Sigmoid colon (tissue), 7 donors: Measurements from ENCODE around the gene SMAP2. TPM values are rescaled to one million over a fixed set of nuclear protein-coding genes. Genes with fewer than 3 reads are reported as not detected.

Experiments
- DNase-seq: peaks from one replicate; pipeline ENCODE4 v3.0.0-alpha.2; 2019
- H3K27ac ChIP-seq, 4 donors: fragments of 200-600 bp; sonication (generic); one replicate each; pipeline ENCODE4 v1.5.1; 2016 to 2019; ENCODE audit warnings: mild to moderate bottlenecking in 1 of 4
- H3K27me3 ChIP-seq, 3 donors: fragments of 200-600 bp; sonication (generic); one replicate each; pipeline ENCODE4 v1.5.1; 2019; ENCODE audit warnings: mild to moderate bottlenecking in 1 of 3
- H3K36me3 ChIP-seq, 4 donors: fragments of 200-600 bp; sonication (generic); one replicate each; pipeline ENCODE4 v1.5.1; 2016 to 2019
- H3K4me1 ChIP-seq, 4 donors: fragments of 200-600 bp; sonication (generic); one replicate each; pipeline ENCODE4 v1.5.1; 2017 to 2019
- H3K4me3 ChIP-seq, 4 donors: fragments of 200-600 bp; sonication (generic); one replicate each; pipeline ENCODE4 v1.5.1; 2017 to 2019; ENCODE audit warnings: mild to moderate bottlenecking in 2 of 4, moderate library complexity in 1 of 4
- H3K9me3 ChIP-seq, 4 donors: fragments of 200-600 bp in 3 of 4; sonication (generic) in 3 of 4; one replicate each; pipeline versions ENCODE4 v1.5.1 to v1.6.1; 2013 to 2019
- EP300 ChIP-seq, 4 donors: sonication (generic); formaldehyde crosslinking; IDR thresholded peaks; one replicate each; pipeline ENCODE4 v1.6.1; 2017; ENCODE audit warnings: antibody characterized with exemption in 4 of 4
- POLR2A ChIP-seq, 2 donors: fragments of 450-650 bp; IDR thresholded peaks; one replicate each; pipeline ENCODE4 v1.6.1; 2016; ENCODE audit warnings: antibody characterized with exemption in 2 of 2, mild to moderate bottlenecking in 2 of 2, moderate library complexity in 2 of 2
- POLR2AphosphoS5 ChIP-seq, 4 donors: sonication (generic); formaldehyde crosslinking; IDR thresholded peaks; one replicate each; pipeline ENCODE4 v1.6.1; 2017; ENCODE audit warnings: antibody characterized with exemption in 4 of 4
- WGBS, 2 donors: extraction: QIAGEN DNeasy Blood & Tissue Kit; methylation state at CpG; one replicate each; pipeline ENCODE4 v1.1.7; 2013; 5-methylcytosine and 5-hydroxymethylcytosine counted together
- intact Hi-C: fragments of 100-400 bp; cut with DNase I; formaldehyde crosslinking; loops from one replicate; pipeline ENCODE4 v1.15.1; 2023
- polyA plus RNA-seq, 3 donors: library from polyadenylated mRNA; stranded (reverse); fragments of 200-250 nt; gene quantifications; one replicate each; pipeline ENCODE4 v1.2.3, GENCODE V29; 2013
- total RNA-seq, 4 donors: library from RNA; depleted of rRNA; stranded (reverse); fragments of >200 nt; gene quantifications; one replicate each; pipeline ENCODE4 v1.1.0, GENCODE V29; 2016
- TF ChIP-seq, protein P1 (sequence below), 4 experiments: fragments of 450-650 bp in 3 of 4; fragments of 200-600 bp in 1 of 4; IDR thresholded peaks; one replicate each; pipeline ENCODE4 v1.5.1; 2016 to 2019; ENCODE audit warnings: antibody characterized with exemption in 4 of 4, mild to moderate bottlenecking in 3 of 4, moderate library complexity in 2 of 4
- donor health status: healthy with polysubstance abuse.
- donor health status: Bipolar disorder and iron deficiency.
- donor health status: healthy.

SMAP2 gene
- total and polyA plus RNA-seq, 7 donors = 20.5 to 113 (median 24.3) TPM

DNA sequence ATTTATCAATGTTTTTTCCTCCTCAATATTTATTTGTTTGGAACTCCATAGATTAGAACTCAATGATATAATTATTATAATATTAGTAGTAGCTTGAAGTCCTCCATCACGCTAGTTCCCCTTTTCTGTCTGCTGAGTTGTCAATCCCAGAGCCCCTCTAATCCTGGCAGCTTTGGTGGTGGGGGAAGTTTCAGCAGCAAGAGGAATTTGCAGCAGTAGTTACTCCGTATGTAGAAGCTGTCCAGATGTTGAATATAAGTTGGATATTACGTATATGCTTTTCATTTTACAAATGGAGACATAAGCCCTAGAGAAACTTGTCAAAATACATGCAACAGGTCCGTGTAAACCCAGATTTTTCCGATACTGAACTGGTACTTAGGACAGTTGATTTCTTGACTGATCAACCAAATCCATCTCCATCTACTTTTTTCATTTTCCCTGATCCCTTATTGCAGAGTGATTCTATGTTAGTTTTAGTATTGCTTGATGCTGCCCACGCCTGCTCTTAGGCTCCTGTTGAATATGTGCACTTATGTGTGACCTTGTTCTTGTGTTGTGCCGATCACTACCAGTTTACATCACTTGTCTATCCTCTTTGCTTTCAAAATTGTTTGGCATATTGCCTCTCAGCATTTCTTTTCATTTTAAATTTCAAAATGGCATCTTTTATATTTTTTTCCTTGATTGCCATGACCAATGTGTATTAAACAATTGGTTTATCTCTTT is 28.1 kb downstream of the SMAP2 start:
- no peak for DNase-seq
- TF ChIP-seq, protein P1, sequence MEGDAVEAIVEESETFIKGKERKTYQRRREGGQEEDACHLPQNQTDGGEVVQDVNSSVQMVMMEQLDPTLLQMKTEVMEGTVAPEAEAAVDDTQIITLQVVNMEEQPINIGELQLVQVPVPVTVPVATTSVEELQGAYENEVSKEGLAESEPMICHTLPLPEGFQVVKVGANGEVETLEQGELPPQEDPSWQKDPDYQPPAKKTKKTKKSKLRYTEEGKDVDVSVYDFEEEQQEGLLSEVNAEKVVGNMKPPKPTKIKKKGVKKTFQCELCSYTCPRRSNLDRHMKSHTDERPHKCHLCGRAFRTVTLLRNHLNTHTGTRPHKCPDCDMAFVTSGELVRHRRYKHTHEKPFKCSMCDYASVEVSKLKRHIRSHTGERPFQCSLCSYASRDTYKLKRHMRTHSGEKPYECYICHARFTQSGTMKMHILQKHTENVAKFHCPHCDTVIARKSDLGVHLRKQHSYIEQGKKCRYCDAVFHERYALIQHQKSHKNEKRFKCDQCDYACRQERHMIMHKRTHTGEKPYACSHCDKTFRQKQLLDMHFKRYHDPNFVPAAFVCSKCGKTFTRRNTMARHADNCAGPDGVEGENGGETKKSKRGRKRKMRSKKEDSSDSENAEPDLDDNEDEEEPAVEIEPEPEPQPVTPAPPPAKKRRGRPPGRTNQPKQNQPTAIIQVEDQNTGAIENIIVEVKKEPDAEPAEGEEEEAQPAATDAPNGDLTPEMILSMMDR (IDR thresholded peaks at IDR 0.05) = no peak
- TF ChIP-seq EP300 (IDR thresholded peaks at IDR 0.05) = no peak
- no peak for TF ChIP-seq POLR2AphosphoS5 (IDR thresholded peaks at IDR 0.05)
- no peak for TF ChIP-seq POLR2A (IDR thresholded peaks at IDR 0.05)
- H3K36me3 ChIP-seq = no peaks in the 10 kb centered on the region
- no peak overlapping the region for H3K4me3 ChIP-seq
- no peaks in the 10 kb centered on the region for H3K27me3 ChIP-seq
- intact Hi-C loops = loop anchor here (5.0 kb wide), 1 partner anchor 59 kb away; no protein-coding TSS in a partner anchor
- H3K9me3 ChIP-seq = no peaks in the 10 kb centered on the region
- 73 to 85% methylated on average over 7 of the region's 7 CpGs for WGBS, 2 donors
- H3K4me1 ChIP-seq = peaks cover 0 to 8% (median 0%) of the 10 kb centered on the region in 4 donors
- peak overlapping the region in 1 of 4 donors; percentile 44 for H3K27ac ChIP-seq

DNA sequence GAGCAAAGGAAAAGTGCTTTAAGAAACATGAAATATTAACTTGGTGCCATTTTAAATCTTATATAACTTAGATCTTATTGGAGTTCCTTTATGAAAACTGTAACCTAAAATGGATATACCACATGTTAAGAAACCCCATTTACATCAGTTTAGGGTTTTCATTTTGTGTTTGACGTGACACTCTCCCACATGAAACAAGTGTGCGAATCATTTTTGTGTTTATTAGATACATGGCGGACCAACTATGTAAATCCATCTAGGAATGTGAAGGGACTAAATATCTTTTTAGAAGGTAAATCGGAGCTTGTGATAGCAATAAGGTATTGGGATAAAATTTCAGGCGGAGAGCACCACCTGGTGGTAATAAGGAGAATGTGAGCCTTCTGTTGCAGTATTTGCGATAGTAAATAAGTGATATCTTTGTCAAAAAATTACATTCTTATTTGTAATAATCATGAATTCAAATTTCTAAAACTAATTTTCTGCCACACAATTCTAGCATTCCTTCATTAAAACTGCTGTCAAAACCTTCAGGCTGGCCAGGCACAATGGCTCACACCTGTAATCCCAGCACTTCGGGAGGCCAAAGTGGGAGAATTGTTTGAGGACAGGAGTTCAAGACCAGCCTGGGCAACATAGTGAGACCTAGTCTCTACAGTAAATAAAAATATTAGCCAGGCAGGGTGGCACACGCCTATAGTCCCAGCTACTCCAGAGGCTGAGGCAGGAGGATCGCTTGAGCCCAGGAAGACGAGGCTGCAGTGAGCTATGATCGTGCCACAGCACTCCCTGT is 31.3 kb downstream of the SMAP2 start:
- no peak for DNase-seq
- Histone ChIP-seq H3K27me3 (no peaks in the 10 kb centered on the region), H3K27ac (peak overlapping the region in 1 of 4 donors; percentile 28)

DNA sequence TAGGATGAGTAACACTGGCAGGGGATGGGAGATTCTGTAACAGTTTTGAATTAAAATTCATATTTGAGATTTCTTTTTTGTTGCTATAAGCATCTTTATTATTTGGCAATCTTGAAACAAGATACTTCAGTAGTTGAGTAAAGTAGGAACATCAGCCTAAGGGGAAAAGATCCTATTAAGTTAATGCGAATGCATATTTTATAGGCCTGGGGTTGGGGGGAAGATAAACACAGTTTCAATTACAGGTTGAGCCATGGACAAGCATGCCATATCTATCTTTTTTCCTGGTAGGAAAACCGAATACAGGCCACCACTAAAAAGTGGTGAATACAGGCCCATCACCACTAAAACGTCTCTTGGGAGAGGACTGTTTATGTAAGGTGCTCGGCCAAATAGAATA is 32.3 kb downstream of the SMAP2 start:
- peaks cover 0 to 23% (median 3%) of the 10 kb centered on the region in 4 donors for H3K36me3 ChIP-seq
- H3K4me1 ChIP-seq = peaks cover 0 to 8% (median 0%) of the 10 kb centered on the region in 4 donors
- no peak overlapping the region for H3K27ac ChIP-seq
- H3K27me3 ChIP-seq = no peaks in the 10 kb centered on the region
- no peak overlapping the region for H3K4me3 ChIP-seq
- TF ChIP-seq EP300 (IDR thresholded peaks at IDR 0.05) = no peak
- TF ChIP-seq POLR2A (IDR thresholded peaks at IDR 0.05) = no peak
- TF ChIP-seq, protein P1 (IDR thresholded peaks at IDR 0.05) = no peak
- no peak for TF ChIP-seq POLR2AphosphoS5 (IDR thresholded peaks at IDR 0.05)
- intact Hi-C loops = no loop called here
- DNase-seq = no peak
- H3K9me3 ChIP-seq = no peaks in the 10 kb centered on the region
- 82 to 83% methylated on average over 4 of the region's 4 CpGs for WGBS, 2 donors

More for the DNA sequence above, 31.3 kb downstream of the SMAP2 start:
- intact Hi-C loops = loop anchor here (1.0 to 5.0 kb wide), 2 partner anchors 63 to 261 kb away; no protein-coding TSS in a partner anchor
- Histone ChIP-seq H3K36me3 (peaks cover 0 to 13% (median 3%) of the 10 kb centered on the region in 4 donors), H3K4me3 (peak overlapping the region in 1 of 4 donors; percentile 11), H3K4me1 (peaks cover 0 to 8% (median 0%) of the 10 kb centered on the region in 4 donors), H3K9me3 (no peaks in the 10 kb centered on the region)
- TF ChIP-seq POLR2AphosphoS5 (IDR thresholded peaks at IDR 0.05) (no peak), EP300 (IDR thresholded peaks at IDR 0.05) (no peak), POLR2A (IDR thresholded peaks at IDR 0.05) (no peak)
- TF ChIP-seq, protein P1 (IDR thresholded peaks at IDR 0.05) = peak; percentile 63 to 87 (median 76)
- WGBS, 2 donors = 52 to 53% methylated on average over 11 of the region's 11 CpGs

DNA sequence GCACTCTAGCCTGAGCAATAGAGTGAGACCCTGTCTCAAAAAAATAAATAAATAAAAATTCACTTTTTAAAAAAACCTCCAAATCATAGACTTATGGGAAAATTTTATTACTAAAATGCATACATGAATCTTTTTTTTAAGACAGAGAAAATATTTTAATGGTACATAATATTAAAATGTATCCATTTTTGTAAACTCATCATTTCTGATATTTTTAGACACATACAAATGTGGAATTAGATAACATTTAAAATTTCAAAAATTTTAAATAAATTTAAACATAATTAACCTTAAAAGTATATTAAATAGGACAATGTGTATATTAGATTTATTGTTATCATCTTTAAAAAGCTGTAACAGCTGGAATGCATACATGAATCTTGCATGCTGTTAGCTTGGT is 33.9 kb downstream of the SMAP2 start:
- H3K4me3 ChIP-seq = no peak overlapping the region
- DNase-seq = no peak
- H3K27ac ChIP-seq = no peak overlapping the region
- no peaks in the 10 kb centered on the region for H3K27me3 ChIP-seq
- H3K36me3 ChIP-seq = peaks cover 0 to 27% (median 3%) of the 10 kb centered on the region in 4 donors
- H3K4me1 ChIP-seq = peaks cover 0 to 8% (median 0%) of the 10 kb centered on the region in 4 donors
- intact Hi-C loops = no loop called here
- H3K9me3 ChIP-seq = no peaks in the 10 kb centered on the region
- TF ChIP-seq EP300 (IDR thresholded peaks at IDR 0.05) (no peak), POLR2AphosphoS5 (IDR thresholded peaks at IDR 0.05) (no peak), POLR2A (IDR thresholded peaks at IDR 0.05) (no peak)
- TF ChIP-seq, protein P1 (IDR thresholded peaks at IDR 0.05) = no peak
